BE2C (cell line): Measurements from ENCODE around the gene TMEM132D.

Experiments
- DNase-seq: peaks from one replicate; pipeline ENCODE4 v3.0.0-alpha.2; 2020
- H3K27me3 ChIP-seq: fragments of 250-450 bp; sonication (Bioruptor Pico); 2 replicates; pipeline ENCODE4 v1.5.1; 2020; ENCODE audit warnings: mild to moderate bottlenecking
- H3K36me3 ChIP-seq: fragments of 250-450 bp; sonication (Bioruptor Pico); 2 replicates; pipeline ENCODE4 v1.5.1; 2020; ENCODE audit warnings: mild to moderate bottlenecking
- H3K4me1 ChIP-seq: fragments of 250-450 bp; sonication (Bioruptor Pico); 2 replicates; pipeline ENCODE4 v1.5.1; 2020
- H3K4me3 ChIP-seq: 2 replicates; pipeline ENCODE4 v1.5.1; 2011; ENCODE audit warnings: low read depth, low read length
- H3K9me3 ChIP-seq: fragments of 250-450 bp; sonication (Bioruptor Pico); 2 replicates; pipeline ENCODE4 v1.5.1; 2020
- TF ChIP-seq, protein P1 (sequence below): IDR thresholded peaks from 2 replicates; pipeline ENCODE4 v1.5.1; 2012; ENCODE audit warnings: mild to moderate bottlenecking, low read depth, low read length

Gene TMEM132D

GRCh38 chr12:129203456-129203855 lies 700.4 kb downstream of the TMEM132D start:
- Histone ChIP-seq H3K9me3 (peaks cover 5% of the 10 kb centered on the region; the same call in 1 of the 2 replicates), H3K4me1 (no peaks in the 10 kb centered on the region), H3K27me3 (no peaks in the 10 kb centered on the region), H3K4me3 (no peak overlapping the region), H3K36me3 (no peaks in the 10 kb centered on the region)
- TF ChIP-seq, protein P1, sequence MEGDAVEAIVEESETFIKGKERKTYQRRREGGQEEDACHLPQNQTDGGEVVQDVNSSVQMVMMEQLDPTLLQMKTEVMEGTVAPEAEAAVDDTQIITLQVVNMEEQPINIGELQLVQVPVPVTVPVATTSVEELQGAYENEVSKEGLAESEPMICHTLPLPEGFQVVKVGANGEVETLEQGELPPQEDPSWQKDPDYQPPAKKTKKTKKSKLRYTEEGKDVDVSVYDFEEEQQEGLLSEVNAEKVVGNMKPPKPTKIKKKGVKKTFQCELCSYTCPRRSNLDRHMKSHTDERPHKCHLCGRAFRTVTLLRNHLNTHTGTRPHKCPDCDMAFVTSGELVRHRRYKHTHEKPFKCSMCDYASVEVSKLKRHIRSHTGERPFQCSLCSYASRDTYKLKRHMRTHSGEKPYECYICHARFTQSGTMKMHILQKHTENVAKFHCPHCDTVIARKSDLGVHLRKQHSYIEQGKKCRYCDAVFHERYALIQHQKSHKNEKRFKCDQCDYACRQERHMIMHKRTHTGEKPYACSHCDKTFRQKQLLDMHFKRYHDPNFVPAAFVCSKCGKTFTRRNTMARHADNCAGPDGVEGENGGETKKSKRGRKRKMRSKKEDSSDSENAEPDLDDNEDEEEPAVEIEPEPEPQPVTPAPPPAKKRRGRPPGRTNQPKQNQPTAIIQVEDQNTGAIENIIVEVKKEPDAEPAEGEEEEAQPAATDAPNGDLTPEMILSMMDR = no peak
- DNase-seq = no peak

DNA sequence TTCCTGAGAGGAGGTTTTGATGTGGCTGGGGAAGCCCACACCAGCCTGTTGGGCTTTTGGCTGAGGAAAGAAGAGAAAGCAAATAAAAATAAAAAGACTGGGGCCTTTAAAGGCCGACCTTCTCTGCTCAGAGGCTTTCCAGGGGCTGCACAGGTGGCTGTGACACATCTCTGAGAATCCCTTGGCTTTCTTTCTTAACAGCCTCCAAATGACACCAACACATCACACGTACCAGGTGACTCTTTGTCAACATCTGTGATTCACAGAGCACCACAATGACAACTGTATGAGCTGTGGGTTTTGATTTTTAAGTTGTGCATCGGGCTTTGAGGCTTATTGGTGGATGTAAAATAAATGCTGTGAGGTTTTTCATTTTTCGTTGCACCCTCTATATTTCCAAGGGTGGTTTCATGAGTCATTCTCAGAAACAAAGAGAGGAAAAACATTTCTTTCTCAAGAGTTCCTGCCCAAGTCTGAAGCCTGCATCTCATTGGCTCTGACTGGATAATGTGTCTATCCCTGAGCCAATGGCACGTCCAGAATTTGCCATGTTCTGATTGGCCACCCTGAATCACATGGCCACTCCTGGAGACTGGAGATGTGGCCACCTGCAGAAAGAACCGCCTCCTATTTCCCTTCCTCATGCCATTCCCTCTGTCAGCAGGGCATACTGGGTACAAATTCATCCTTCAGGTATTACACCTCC lies 701.6 kb downstream of the TMEM132D start:
- H3K4me3 ChIP-seq = no peak overlapping the region
- DNase-seq = no peak
- H3K27me3 ChIP-seq = no peaks in the 10 kb centered on the region
- peaks cover 5% of the 10 kb centered on the region; the same call in 1 of the 2 replicates for H3K9me3 ChIP-seq
- no peaks in the 10 kb centered on the region for H3K4me1 ChIP-seq
- H3K36me3 ChIP-seq = no peaks in the 10 kb centered on the region
- TF ChIP-seq, protein P1 = no peak

GRCh38 chr12:129201029-129201428 lies 702.8 kb downstream of the TMEM132D start:
- Histone ChIP-seq H3K27me3 (no peaks in the 10 kb centered on the region), H3K4me1 (no peaks in the 10 kb centered on the region), H3K9me3 (peaks cover 5% of the 10 kb centered on the region; the same call in 1 of the 2 replicates), H3K4me3 (no peak overlapping the region), H3K36me3 (no peaks in the 10 kb centered on the region)
- no peak for DNase-seq
- TF ChIP-seq, protein P1 = no peak

DNA sequence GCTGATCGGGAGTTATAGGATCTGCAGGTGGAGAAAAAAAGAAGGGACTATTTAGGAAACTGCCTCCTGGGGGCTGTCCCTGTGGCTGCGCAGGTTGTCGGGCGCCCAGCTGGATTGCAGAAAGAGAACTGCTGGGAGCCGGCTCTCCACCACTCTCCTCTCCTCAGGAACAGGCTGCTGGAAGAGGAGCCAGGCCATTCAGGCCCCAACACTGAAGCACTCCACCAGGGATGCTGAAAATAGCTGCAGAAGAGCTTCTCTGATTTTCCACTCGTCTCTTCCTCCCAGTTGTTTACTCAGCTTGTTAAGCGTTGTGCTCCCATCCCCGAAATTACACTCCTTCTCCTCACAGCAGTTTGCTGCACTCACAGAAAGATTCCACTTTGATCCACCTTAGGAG lies 703.2 kb downstream of the TMEM132D start:
- TF ChIP-seq, protein P1 = no peak
- H3K27me3 ChIP-seq = no peaks in the 10 kb centered on the region
- no peak overlapping the region for H3K4me3 ChIP-seq
- no peaks in the 10 kb centered on the region for H3K36me3 ChIP-seq
- DNase-seq = no peak
- no peaks in the 10 kb centered on the region for H3K4me1 ChIP-seq
- peaks cover 5% of the 10 kb centered on the region; the same call in 1 of the 2 replicates for H3K9me3 ChIP-seq

DNA sequence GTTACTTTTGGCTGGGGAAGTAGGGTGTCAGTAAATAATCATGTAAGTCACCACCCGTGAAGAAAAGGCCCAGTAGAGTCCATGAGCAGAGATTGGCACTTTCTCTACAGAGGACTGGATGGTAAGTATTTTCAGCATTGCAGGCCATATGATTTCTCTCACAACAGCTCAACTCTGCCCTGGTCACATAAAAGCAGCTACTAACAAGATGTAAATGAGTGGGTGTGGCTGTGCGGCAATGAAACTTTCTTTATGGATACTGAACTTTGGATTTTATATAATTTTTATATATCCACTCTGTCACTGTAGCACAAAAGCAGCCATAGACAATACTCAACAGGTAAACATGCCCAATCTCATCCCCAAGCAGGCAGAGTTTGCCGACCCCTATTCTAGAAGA lies 706.9 kb downstream of the TMEM132D start:
- Histone ChIP-seq H3K4me3 (no peak overlapping the region), H3K4me1 (no peaks in the 10 kb centered on the region), H3K9me3 (no peaks in the 10 kb centered on the region; the same call in 1 of the 2 replicates), H3K27me3 (no peaks in the 10 kb centered on the region), H3K36me3 (no peaks in the 10 kb centered on the region)
- TF ChIP-seq, protein P1 = no peak
- DNase-seq = no peak

- no peaks in the 10 kb centered on the region; the same call in 1 of the 2 replicates for H3K9me3 ChIP-seq
- H3K4me1 ChIP-seq = no peaks in the 10 kb centered on the region
- TF ChIP-seq, protein P1 = no peak
- H3K36me3 ChIP-seq = no peaks in the 10 kb centered on the region
- no peak for DNase-seq
- H3K4me3 ChIP-seq = no peak overlapping the region
- no peaks in the 10 kb centered on the region for H3K27me3 ChIP-seq
Measured at GRCh38 chr12:129195081-129195480, 708.7 kb downstream of the TMEM132D start.
